Fibroblast of villous mesenchyme (primary cell): ENCODE data around the gene MED12L. TPM values are rescaled to one million over a fixed set of nuclear protein-coding genes. Genes with fewer than 3 reads are reported as not detected.
A peak's percentile ranks its signal among the peaks of the same experiment; 100 is the strongest.

Experiments used
- DNase-seq: peaks from one replicate; pipeline ENCODE4 v3.0.0-alpha.2; 2010; ENCODE audit warnings: low read depth
- H3K4me3 ChIP-seq: 2 replicates; pipeline ENCODE4 v1.5.1; 2011; ENCODE audit warnings: low read depth, mild to moderate bottlenecking, low read length
- total RNA-seq: library from RNA; depleted of rRNA; stranded (reverse); fragments of >200 nt; gene quantifications from 2 replicates; pipeline ENCODE4 v1.2.3, GENCODE V29; 2012
- TF ChIP-seq, protein P1 (sequence below): IDR thresholded peaks from 2 replicates; pipeline ENCODE4 v1.5.1; 2012; ENCODE audit warnings: low read depth, mild to moderate bottlenecking, low read length; ENCODE audit not compliant: insufficient read depth

Gene MED12L
- total RNA-seq, 1 donor, result 1.3 TPM

DNA sequence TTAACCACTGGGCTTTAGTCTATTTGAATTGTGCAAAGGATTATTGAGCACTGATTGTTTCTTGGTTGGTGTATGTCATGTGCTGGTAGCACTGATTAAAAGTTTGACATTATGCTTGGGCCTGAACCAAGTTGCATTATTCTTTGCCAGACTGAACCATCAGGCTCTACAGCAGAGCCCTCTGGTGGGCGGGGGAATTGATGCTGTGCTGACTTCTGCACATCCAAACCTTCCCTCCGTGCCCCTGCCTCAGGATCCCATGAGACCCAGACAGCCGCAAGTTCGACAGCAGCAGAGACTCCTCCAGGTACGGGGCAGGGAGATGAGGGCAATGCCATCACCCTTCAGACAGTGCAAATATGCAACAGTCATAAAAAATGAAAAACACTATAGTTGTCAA, 327.5 kb downstream of the MED12L start:
- no peak overlapping the region for H3K4me3 ChIP-seq
- DNase-seq, result no peak
- TF ChIP-seq, protein P1, sequence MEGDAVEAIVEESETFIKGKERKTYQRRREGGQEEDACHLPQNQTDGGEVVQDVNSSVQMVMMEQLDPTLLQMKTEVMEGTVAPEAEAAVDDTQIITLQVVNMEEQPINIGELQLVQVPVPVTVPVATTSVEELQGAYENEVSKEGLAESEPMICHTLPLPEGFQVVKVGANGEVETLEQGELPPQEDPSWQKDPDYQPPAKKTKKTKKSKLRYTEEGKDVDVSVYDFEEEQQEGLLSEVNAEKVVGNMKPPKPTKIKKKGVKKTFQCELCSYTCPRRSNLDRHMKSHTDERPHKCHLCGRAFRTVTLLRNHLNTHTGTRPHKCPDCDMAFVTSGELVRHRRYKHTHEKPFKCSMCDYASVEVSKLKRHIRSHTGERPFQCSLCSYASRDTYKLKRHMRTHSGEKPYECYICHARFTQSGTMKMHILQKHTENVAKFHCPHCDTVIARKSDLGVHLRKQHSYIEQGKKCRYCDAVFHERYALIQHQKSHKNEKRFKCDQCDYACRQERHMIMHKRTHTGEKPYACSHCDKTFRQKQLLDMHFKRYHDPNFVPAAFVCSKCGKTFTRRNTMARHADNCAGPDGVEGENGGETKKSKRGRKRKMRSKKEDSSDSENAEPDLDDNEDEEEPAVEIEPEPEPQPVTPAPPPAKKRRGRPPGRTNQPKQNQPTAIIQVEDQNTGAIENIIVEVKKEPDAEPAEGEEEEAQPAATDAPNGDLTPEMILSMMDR, result peak; percentile 3

GRCh38 chr3:151415289-151415688, 329.8 kb downstream of the MED12L start:
- TF ChIP-seq, protein P1, result no peak
- DNase-seq, result peak; percentile 19
- H3K4me3 ChIP-seq, result no peak overlapping the region

DNA sequence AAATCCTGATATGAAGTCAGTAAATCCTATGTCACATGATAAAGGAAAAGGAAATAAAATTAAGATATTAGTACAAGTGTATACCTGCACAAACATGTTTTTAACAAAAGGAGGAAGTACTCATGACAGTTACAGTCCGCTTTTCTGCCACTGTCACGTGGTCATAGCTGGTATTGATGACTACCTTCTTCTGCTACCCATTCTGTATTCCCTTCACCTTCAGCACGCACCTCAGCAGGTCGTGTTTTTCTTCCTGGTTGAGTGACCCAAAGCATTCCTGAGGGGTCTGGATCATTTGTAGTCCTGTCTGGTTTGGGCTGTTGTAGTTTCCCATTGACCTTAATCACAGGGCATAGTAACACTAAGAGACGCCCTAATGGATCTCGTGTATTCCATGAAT, 334.3 kb downstream of the MED12L start:
- no peak overlapping the region for H3K4me3 ChIP-seq
- DNase-seq, result no peak
- TF ChIP-seq, protein P1, result no peak

GRCh38 chr3:151421938-151422337, 336.5 kb downstream of the MED12L start:
- no peak for DNase-seq
- H3K4me3 ChIP-seq, result no peak overlapping the region
- TF ChIP-seq, protein P1, result peak; percentile 14

- DNase-seq, result no peak
- TF ChIP-seq, protein P1, result no peak
- no peak overlapping the region for H3K4me3 ChIP-seq
These were observed 337.6 kb downstream of the MED12L start for GRCh38 chr3:151423091-151423490.

DNA sequence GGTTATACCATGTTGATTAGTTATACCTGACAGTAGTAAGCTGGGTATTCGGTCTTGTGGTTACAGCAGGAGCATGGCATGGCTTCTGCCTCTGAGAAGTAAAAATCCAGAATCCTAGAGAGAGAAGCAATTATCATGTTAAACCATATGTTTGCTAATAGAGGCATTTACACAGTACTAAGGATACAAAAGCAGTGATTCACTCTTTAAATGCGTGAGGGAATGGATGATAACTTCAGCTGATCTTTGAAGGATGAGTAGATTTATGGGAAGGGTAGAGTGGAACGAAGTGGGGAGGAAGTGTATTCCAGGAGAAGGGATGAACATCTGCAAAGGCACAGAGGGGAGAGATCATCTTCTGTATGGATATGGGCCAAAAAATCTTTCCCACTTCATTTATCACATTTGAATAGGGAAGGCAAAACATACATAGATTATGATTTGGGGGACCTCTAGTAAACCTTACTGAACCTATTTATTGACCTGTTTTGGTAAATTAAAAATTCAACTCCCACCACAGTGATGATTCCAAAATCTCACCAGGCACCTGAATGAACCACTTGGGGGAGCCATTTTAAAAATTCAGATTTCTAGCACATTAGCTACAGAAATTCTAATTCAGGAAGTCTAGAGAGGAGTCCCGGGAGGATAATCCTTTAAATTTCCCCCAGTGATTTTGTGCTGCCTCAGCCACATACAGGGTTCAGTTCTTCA, 340.3 kb downstream of the MED12L start:
- no peak for DNase-seq
- TF ChIP-seq, protein P1, result peak; percentile 26
- no peak overlapping the region for H3K4me3 ChIP-seq

- DNase-seq, result no peak
- no peak overlapping the region for H3K4me3 ChIP-seq
- TF ChIP-seq, protein P1, result no peak
These were observed 340.8 kb downstream of the MED12L start for GRCh38 chr3:151426341-151426657.
